ENCODE results near the gene JPH3. TPM values are rescaled to one million over a fixed set of nuclear protein-coding genes. Genes with fewer than 3 reads are reported as not detected.

The JPH3 gene
- total RNA-seq, 2 donors from 2014 or later, result 0.05 to 0.09 TPM

- DNase-seq, result no peak
- intact Hi-C loops (cut with DNase I), result no loop called here
- ATAC-seq, result no peak
These were observed 138.1 kb downstream of the JPH3 start for GRCh38 chr16:87740441-87740840.

DNA sequence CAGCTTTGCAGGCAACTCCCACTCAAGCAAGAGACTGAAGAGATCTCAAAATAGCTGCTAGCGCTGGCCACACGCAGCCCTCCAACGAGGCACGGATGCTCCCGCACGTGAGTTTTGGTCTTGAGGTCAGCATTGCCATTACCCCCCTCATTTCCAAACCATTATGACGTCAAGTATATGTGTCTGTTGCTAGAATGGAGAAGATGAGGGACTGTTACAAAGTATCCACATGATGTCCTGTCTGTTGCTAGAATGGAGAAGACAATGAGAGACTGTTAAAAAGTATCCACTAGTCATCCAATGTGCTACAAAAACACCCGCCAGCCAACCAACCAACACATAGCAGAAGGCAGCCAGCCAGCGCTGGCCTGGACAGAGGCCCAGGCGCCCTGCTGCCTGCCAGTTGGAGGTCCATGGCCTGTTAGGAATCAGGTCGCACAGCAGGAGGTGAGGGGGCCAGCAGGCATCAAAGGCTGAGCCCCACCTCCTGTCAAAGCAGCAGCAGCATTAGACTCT is 138.7 kb downstream of the JPH3 start:
- intact Hi-C loops (cut with DNase I), result no loop called here
- peak; percentile 79 to 86 for ATAC-seq
- DNase-seq, result no peak

DNA sequence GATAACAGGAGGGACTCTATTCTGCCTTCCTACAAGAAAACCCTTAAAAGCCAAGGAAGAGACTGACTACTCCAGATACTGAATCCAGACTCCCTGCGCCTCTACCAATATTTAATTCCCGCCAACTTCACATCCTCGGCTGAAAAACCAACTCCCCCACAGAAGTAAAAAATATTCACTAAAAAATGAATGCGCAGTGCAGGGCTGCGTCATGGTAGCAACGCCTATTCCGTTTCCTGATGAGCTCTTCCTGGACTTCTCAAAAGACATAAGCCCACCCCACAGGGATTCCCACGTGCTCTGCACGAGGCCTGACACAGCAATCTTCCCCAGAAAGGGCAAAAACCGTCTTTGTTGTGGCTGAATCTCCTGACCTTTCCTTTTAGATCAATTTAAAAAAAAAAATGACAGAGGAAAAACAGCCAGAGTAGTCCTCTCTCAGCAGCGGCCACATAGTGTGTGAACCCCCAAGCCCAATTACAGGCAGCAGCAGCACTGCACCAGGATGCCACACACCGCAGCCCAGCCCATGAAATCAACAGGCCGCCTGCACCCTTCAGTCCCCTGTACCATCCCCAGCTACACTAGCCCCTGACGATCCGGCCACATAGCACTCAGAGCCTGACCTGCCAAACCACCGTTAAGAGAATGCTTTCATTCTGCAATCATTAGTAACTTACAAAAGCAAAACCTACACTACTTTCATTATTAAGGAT is 139.6 kb downstream of the JPH3 start:
- DNase-seq, result no peak
- ATAC-seq, result no peak
- intact Hi-C loops (cut with DNase I), result no loop called here

GRCh38 chr16:87742781-87743490 is 140.6 kb downstream of the JPH3 start:
- intact Hi-C loops (cut with DNase I), result no loop called here
- no peak for ATAC-seq

DNA sequence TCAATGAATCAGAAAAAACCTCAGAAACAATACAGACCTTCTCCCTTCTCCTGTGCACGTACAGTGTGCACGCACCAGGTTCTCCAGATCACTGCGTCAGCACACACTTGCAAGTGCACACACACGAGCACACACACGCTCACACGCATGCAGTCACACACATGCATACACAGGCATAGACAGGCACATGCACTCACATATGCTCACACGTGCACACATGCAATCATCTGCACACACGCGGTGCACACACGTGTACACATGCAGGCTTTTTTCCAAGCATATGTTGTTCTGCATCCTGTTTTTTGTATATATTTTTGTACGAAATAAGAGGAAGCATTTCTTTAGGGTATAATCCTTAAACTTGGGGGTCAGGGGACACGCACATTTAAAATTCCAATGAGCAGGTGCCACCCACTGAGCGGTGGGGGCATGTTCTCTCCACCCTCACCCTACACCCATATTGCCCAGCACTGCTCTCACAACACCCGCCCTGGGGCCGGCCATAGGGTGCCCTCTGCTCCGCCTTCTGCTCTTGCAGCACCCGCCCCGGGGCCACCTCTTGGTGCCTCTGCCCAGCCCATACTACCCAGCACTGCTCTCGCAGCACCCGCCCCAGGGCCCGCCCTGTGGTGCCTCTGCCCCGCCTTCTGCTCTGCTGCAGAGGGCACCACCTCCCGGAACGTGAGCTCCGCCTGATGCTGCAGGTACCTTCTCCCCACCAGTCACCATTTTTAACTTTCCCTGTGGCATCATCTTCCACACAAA is 142.6 kb downstream of the JPH3 start:
- no peak for DNase-seq
- no peak for ATAC-seq
- intact Hi-C loops (cut with DNase I), result no loop called here

More at GRCh38 chr16:87742781-87743490, 140.6 kb downstream of the JPH3 start:
- no peak for DNase-seq

DNA sequence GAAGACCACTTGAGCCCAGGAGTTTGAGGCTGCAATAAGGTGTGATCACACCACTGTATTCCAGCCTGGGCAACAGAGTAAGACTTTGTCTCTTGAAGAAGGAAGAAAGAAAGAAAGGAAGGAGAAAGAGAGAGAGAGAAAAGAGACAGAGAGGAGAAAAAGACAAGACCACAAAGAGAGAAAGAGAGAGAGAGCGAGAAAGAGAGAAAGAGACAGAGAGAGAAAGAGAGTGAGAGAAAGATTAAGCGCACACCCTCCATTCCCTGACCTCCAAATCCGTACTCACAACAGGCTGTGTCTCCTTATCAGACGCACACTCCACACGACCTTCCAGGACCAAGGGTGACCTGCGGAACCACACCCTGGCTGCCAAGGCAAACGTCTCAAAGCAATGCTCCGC is 143.9 kb downstream of the JPH3 start:
- intact Hi-C loops (cut with DNase I), result no loop called here
- no peak for DNase-seq
- ATAC-seq, result no peak

Other genes with a start within 250 kb of the JPH3 start
- 10 to 100 TPM; 45.6 to 50.8 TPM for gene FBXO31, start 218.7 kb upstream of the JPH3 start, total RNA-seq
- gene MAP1LC3B, start 210.2 kb upstream of the JPH3 start, total RNA-seq, result 10 to 100 TPM; 82.9 to 90.2 TPM
- 10 to 100 TPM; 14.4 to 14.9 TPM for gene ZCCHC14, start 109.5 kb upstream of the JPH3 start, total RNA-seq
- gene KLHDC4, start 163.5 kb downstream of the JPH3 start, total RNA-seq, result 10 to 100 TPM; 11.4 to 18.0 TPM

Data from left cardiac atrium (tissue), 4 donors.